Measurements from ENCODE around the gene IGFL4. TPM values are rescaled to one million over a fixed set of nuclear protein-coding genes. Genes with fewer than 3 reads are reported as not detected.

Gene IGFL4
- total and polyA plus RNA-seq, 2 of the 4 experiments (the other 2 are of a cell fraction), result not detected

- no peak overlapping the region for H2BK15ac ChIP-seq (ENCODE audit: low read depth, low read length)
- DNase-seq, result no peak
- H4K5ac ChIP-seq (ENCODE audit: low read depth, low read length), result no peak overlapping the region
- H3K9ac ChIP-seq (ENCODE audit: low read depth, low read length), result no peak overlapping the region
- peak overlapping the region; percentile 58 for H2AK9ac ChIP-seq (replicated peaks; ENCODE audit: low read depth, low read length, poor library complexity)
- H4K91ac ChIP-seq (ENCODE audit: insufficient read depth, low read depth, low read length), result no peak overlapping the region
- H3K56ac ChIP-seq (ENCODE audit: extremely low read depth, insufficient read depth, low read length), result no peak overlapping the region
- dilution Hi-C loops (cut with HindIII; ENCODE audit: low sequenced_read_pairs, unreplicated experiment) (no loop called here), in situ Hi-C loops (cut with MboI; ENCODE audit: low sequenced_read_pairs) (no loop called here), intact Hi-C loops (cut with micrococcal nuclease) (no loop called here)
- peak overlapping the region; percentile 35; the same call in 1 of the 2 replicates for H3K4me2 ChIP-seq (ENCODE audit: low read depth, low read length)
- H2AFZ ChIP-seq (replicated peaks; ENCODE audit: low read length, poor library complexity), result peak overlapping the region; percentile 76
- H3K9me1 ChIP-seq (ENCODE audit: insufficient read depth, low read length), result peaks cover 3% of the 10 kb centered on the region; the same call in 1 of the 2 replicates
- no peak overlapping the region for H2BK20ac ChIP-seq (ENCODE audit: low read depth, low read length)
- H2AK5ac ChIP-seq (ENCODE audit: low read depth, low read length), result no peak overlapping the region
- no peak overlapping the region for H3K4ac ChIP-seq (ENCODE audit: low read depth, low read length)
- peaks cover 7% of the 10 kb centered on the region; the same call in 1 of the 2 replicates for H3K4me1 ChIP-seq (ENCODE audit: control insufficient read depth, insufficient read depth, low read length)
- ATAC-seq (ENCODE audit: low read depth), result peak; percentile 40
- no peak overlapping the region for H3K4me3 ChIP-seq (ENCODE audit: insufficient read depth, low read depth, low read length)
- H3K79me1 ChIP-seq (ENCODE audit: low read depth in 1 of 2, low read length in 2 of 2), result no peaks in the 10 kb centered on the region
- BruUV-seq (replicated peaks), result no TSS peak
- H4K8ac ChIP-seq (ENCODE audit: low read depth in 2 of 2, low read length in 2 of 2), result no peak overlapping the region
- peaks cover 21% of the 10 kb centered on the region for H4K20me1 ChIP-seq (ENCODE audit: insufficient read depth, low read length)
- H3K14ac ChIP-seq (replicated peaks; ENCODE audit: low read depth, low read length), result no peak overlapping the region
- H3K27me3 ChIP-seq (ENCODE audit: control insufficient read depth, insufficient read depth, low read length), result peaks cover 17% of the 10 kb centered on the region
- no peak overlapping the region for H3K27ac ChIP-seq (ENCODE audit: insufficient read depth, low read length)
- no peaks in the 10 kb centered on the region for H3K36me3 ChIP-seq (ENCODE audit: control insufficient read depth, insufficient read depth, low read length)
- no peaks in the 10 kb centered on the region for H3K9me3 ChIP-seq (ENCODE audit: control insufficient read depth, insufficient read depth, low read length)
- no peak overlapping the region for H3K18ac ChIP-seq (ENCODE audit: low read depth, low read length)
- H2BK120ac ChIP-seq (ENCODE audit: low read depth, low read length), result no peak overlapping the region
- 12% methylated on average over 44 of the region's 74 CpGs; no CpG with 5 or more reads in 1 of the 2 experiments for WGBS, 2 experiments (ENCODE audit: extremely low coverage in 2 of 2, insufficient read length in 1 of 2)
- CTCF ChIA-PET, result interaction anchor here (1.0 kb wide), 1 partner anchor 13 kb away, joined by 3 read pairs; no protein-coding TSS in a partner anchor
- POLR2A ChIA-PET (ENCODE audit: unreplicated experiment), result no interaction called here
- H2BK5ac ChIP-seq (ENCODE audit: low read depth, low read length, poor library complexity, severe bottlenecking), result no peak overlapping the region
- no peak overlapping the region for H3K23ac ChIP-seq (ENCODE audit: low read depth, low read length)
- TF ChIP-seq CHD1 (IDR thresholded peaks at IDR 0.05; ENCODE audit: low read depth, low read length) (no peak), MAZ (IDR thresholded peaks at IDR 0.05; ENCODE audit: borderline replicate concordance, low read depth, low read length) (no peak), BHLHE40 (IDR thresholded peaks at IDR 0.05; ENCODE audit: low read depth, low read length) (no peak), SMC3 (IDR thresholded peaks at IDR 0.05; ENCODE audit: low read depth, low read length) (no peak), MAFK (IDR thresholded peaks at IDR 0.05; ENCODE audit: low read depth, low read length) (no peak), NFE2L2 (IDR thresholded peaks at IDR 0.05; ENCODE audit: low read depth, low read length) (no peak), RCOR1 (IDR thresholded peaks at IDR 0.05; ENCODE audit: insufficient replicate concordance, low read length) (no peak), CEBPB (IDR thresholded peaks at IDR 0.05; ENCODE audit: low read depth, low read length) (no peak), MXI1 (IDR thresholded peaks at IDR 0.05; ENCODE audit: borderline replicate concordance, low read depth, low read length) (no peak)
- TF ChIP-seq, protein P1, sequence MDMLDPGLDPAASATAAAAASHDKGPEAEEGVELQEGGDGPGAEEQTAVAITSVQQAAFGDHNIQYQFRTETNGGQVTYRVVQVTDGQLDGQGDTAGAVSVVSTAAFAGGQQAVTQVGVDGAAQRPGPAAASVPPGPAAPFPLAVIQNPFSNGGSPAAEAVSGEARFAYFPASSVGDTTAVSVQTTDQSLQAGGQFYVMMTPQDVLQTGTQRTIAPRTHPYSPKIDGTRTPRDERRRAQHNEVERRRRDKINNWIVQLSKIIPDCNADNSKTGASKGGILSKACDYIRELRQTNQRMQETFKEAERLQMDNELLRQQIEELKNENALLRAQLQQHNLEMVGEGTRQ (IDR thresholded peaks at IDR 0.05; ENCODE audit: low read depth, low read length), result no peak
Observed at GRCh38 chr19:46014941-46015686, 25.7 kb downstream of the IGFL4 start.
